H1 (cell line): ENCODE data around the gene CHAT. TPM values are rescaled to one million over a fixed set of nuclear protein-coding genes. Genes with fewer than 3 reads are reported as not detected.

Source experiments
- CBX5 ChIP-seq: fragments of 300-800, 300-1000 bp; sonication (generic); IDR thresholded peaks from 2 replicates; pipeline ENCODE4 v1.7.1; 2016; ENCODE audit warnings: antibody characterized with exemption, low read length, low read depth
- CHD2 ChIP-seq: IDR thresholded peaks from 2 replicates; pipeline ENCODE4 v1.6.1; 2012; ENCODE audit warnings: low read length, improper control_type of control experiment
- EP300 ChIP-seq, 2 experiments: IDR thresholded peaks; 1 replicate in 1 of 2; 2 replicates in 1 of 2; pipeline ENCODE4 v1.6.1; 2011 to 2012; ENCODE audit warnings: low read depth in 2 of 2, low read length in 2 of 2, mild to moderate bottlenecking in 2 of 2, borderline replicate concordance in 1 of 2, inconsistent platforms in 1 of 2, moderate library complexity in 1 of 2
- HDAC2 ChIP-seq, 2 experiments: fragments of 300-600 bp in 1 of 2; sonication (generic) in 1 of 2; IDR thresholded peaks; 2 replicates each; pipeline ENCODE4 v1.6.1; 2011 to 2012; ENCODE audit warnings: low read depth in 2 of 2, low read length in 2 of 2, mild to moderate bottlenecking in 2 of 2, moderate library complexity in 2 of 2, borderline replicate concordance in 1 of 2, inconsistent platforms in 1 of 2
- POU5F1 ChIP-seq: IDR thresholded peaks from 2 replicates; pipeline ENCODE4 v1.6.1; 2011; ENCODE audit warnings: low read depth, mild to moderate bottlenecking, low read length, moderate library complexity
- TAF7 ChIP-seq: optimal IDR thresholded peaks from 2 replicates; pipeline ENCODE3; 2011; ENCODE audit warnings: low read depth, mild to moderate bottlenecking, inconsistent platforms, low read length, moderate library complexity, borderline replicate concordance
- TEAD4 ChIP-seq: IDR thresholded peaks from 2 replicates; pipeline ENCODE4 v1.6.1; 2012; ENCODE audit warnings: low read depth, low read length, inconsistent platforms, mixed read lengths
- polyA plus RNA-seq, 7 experiments: library from polyadenylated mRNA; depleted of rRNA in 3 of 7; stranded (reverse) in 5 of 7; unstranded in 2 of 7; fragments of >200 nt in 5 of 7; fragments of 200-250 nt in 2 of 7; gene quantifications; 1 replicate in 5 of 7; 2 replicates in 1 of 7; 4 replicates in 1 of 7; pipeline versions ENCODE4 v1.2.1 to v1.2.3, GENCODE V29; 2011 to 2013; ENCODE audit warnings: missing spikeins in 2 of 7, mixed read lengths in 2 of 7
- total RNA-seq: library from RNA; stranded (reverse); fragmentation: NEBNext Ultra II Directional; extraction: Animal tissue kit (Norgen Biotek cat#: 25700); gene quantifications from 2 replicates; pipeline ENCODE4 v1.2.1, GENCODE V29; 2021
- TF ChIP-seq, protein P1 (sequence below): IDR thresholded peaks from 2 replicates; pipeline ENCODE4 v1.6.1; 2012; ENCODE audit warnings: inconsistent platforms

The CHAT gene
- total and polyA plus RNA-seq, 2 of the 8 experiments (the other 6 are each of a cell fraction or from before 2014, with no cell fraction given) = not detected

DNA sequence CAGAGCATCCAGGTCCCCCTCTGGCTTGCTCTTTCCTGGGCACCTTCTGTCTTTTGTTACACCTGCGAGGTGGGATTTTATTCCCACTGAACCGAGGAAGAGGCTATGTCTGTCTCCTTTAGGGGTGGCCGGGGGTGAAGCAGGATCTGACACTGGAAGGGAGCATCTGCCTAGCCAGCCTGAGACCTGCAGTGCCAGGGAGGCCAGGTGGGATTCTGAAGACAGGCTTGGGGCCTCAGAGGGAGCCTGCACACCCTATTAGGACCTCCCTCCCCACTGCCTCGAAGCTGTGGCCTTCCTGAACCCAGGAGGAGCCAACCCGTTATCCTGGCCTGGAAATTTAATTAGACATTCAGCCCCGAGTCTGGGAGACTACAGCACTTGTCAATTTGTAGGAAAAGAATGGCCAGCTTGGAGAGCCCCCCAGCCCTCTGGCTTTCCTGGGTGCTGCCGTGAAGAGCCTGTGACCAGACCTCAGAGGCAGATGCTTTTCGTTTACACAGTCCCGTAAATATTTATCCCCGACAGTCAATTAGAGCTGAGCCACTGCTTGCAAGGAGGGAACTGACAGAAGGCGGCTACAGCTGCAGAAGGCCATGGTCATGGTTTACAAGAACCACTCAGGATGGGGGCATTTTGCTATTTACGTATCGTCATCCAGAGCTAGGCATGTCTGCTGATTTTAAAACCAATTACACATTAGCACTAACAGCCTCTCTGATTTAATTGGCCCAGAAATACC lies 19.7 kb downstream of the CHAT start (continued):
- TF ChIP-seq TAF7 (no peak), TEAD4 (no peak), POU5F1 (no peak), CHD2 (no peak), EP300 (IDR thresholded peaks at IDR 0.05; ENCODE audit: borderline replicate concordance in 1 of 2, low read depth in 2 of 2, low read length in 2 of 2) (no peak), CBX5 (no peak), HDAC2 (IDR thresholded peaks at IDR 0.05; ENCODE audit: borderline replicate concordance in 1 of 2, low read depth in 2 of 2, low read length in 2 of 2) (no peak)
- TF ChIP-seq, protein P1, sequence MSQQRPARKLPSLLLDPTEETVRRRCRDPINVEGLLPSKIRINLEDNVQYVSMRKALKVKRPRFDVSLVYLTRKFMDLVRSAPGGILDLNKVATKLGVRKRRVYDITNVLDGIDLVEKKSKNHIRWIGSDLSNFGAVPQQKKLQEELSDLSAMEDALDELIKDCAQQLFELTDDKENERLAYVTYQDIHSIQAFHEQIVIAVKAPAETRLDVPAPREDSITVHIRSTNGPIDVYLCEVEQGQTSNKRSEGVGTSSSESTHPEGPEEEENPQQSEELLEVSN = no peak
